GM19328 (cell line): ENCODE results near the gene COL20A1.

Experiments used
- ATAC-seq: cut with Tn5 transposase; IDR thresholded peaks from one replicate; pipeline ENCODE4 v1.9.1; 2021; ENCODE audit warnings: mild to moderate bottlenecking, moderate library complexity; ENCODE audit not compliant: unreplicated experiment

The COL20A1 gene

GRCh38 chr20:63260521-63260920 lies 32.5 kb upstream of the COL20A1 start:
- no peak for ATAC-seq

- ATAC-seq, result no peak
Observed at GRCh38 chr20:63261060-63261794, 31.8 kb upstream of the COL20A1 start.

GRCh38 chr20:63261795-63262528 lies 31.0 kb upstream of the COL20A1 start:
- no peak for ATAC-seq

- ATAC-seq, result no peak
Observed at GRCh38 chr20:63262836-63263235, 30.1 kb upstream of the COL20A1 start.

GRCh38 chr20:63264000-63264399 lies 29.0 kb upstream of the COL20A1 start:
- ATAC-seq, result no peak

GRCh38 chr20:63264519-63264918 lies 28.5 kb upstream of the COL20A1 start:
- ATAC-seq, result no peak

- no peak for ATAC-seq
Observed at GRCh38 chr20:63265891-63266515, 27.0 kb upstream of the COL20A1 start.

GRCh38 chr20:63267691-63268090 lies 25.3 kb upstream of the COL20A1 start:
- ATAC-seq, result no peak

GRCh38 chr20:63268256-63268655 lies 24.7 kb upstream of the COL20A1 start:
- no peak for ATAC-seq

GRCh38 chr20:63268671-63269439 lies 24.1 kb upstream of the COL20A1 start:
- no peak for ATAC-seq

GRCh38 chr20:63269724-63270123 lies 23.3 kb upstream of the COL20A1 start:
- ATAC-seq, result no peak

- no peak for ATAC-seq
Observed at GRCh38 chr20:63270606-63271325, 22.2 kb upstream of the COL20A1 start.

- peak; percentile 79 for ATAC-seq
Observed at GRCh38 chr20:63272105-63273058, 20.6 kb upstream of the COL20A1 start, which contains the start of gene ARFGAP1. Gene ARFGAP1 (plus strand): TSS chr20:63272813. CDS start chr20:63275581, 2,768 bp downstream.

- ATAC-seq, result no peak
Observed at GRCh38 chr20:63273059-63273579, 19.9 kb upstream of the COL20A1 start.

- no peak for ATAC-seq
Observed at GRCh38 chr20:63273635-63274380, 19.2 kb upstream of the COL20A1 start.

GRCh38 chr20:63274381-63275228 lies 18.4 kb upstream of the COL20A1 start:
- no peak for ATAC-seq

- ATAC-seq, result no peak
Observed at GRCh38 chr20:63275825-63276224, 17.2 kb upstream of the COL20A1 start.
